SK-N-SH treated with all-trans-retinoic acid at 6 μM for 48 hours (cell line): ENCODE data around the gene ZNF813.
"Not testable (repeated sequence)": the region's sequence is repeated elsewhere in the genome, so short reads cannot be mapped to it uniquely, and the experiment has no call there.

Experiments
- ATAC-seq: fragments of 200-7000 bp; cut with Tn5 transposase; 3 replicates; pipeline ENCODE4 v1.9.1; 2020; ENCODE audit warnings: mild to moderate bottlenecking, moderate library complexity
- ARNTL ChIP-seq: fragments of 450-650 bp; formaldehyde crosslinking; IDR thresholded peaks from 2 replicates; pipeline ENCODE4 v1.5.0; 2020; ENCODE audit warnings: low read depth, mild to moderate bottlenecking, moderate library complexity, borderline replicate concordance
- BACH2 ChIP-seq: fragments of 250-450 bp; sonication (Bioruptor Pico); IDR thresholded peaks from 2 replicates; pipeline ENCODE4 v1.9.0; 2021; ENCODE audit warnings: mild to moderate bottlenecking, borderline replicate concordance
- CREB5 ChIP-seq: fragments of 250-450 bp; sonication (Bioruptor Pico); IDR thresholded peaks from 2 replicates; pipeline ENCODE4 v1.5.1; 2020; ENCODE audit warnings: low read depth, mild to moderate bottlenecking, moderate library complexity
- CSDC2 ChIP-seq: fragments of 250-450 bp; sonication (Bioruptor Pico); IDR thresholded peaks from 2 replicates; pipeline ENCODE4 v1.5.0; 2020; ENCODE audit warnings: mild to moderate bottlenecking, moderate library complexity
- CSRNP3 ChIP-seq: fragments of 250-450 bp; sonication (Bioruptor Pico); IDR thresholded peaks from 2 replicates; pipeline ENCODE4 v1.5.1; 2021; ENCODE audit warnings: mild to moderate bottlenecking, moderate library complexity
- ESRRG ChIP-seq: fragments of 250-450 bp; sonication (Bioruptor Pico); IDR thresholded peaks from 2 replicates; pipeline ENCODE4 v1.6.1; 2021; ENCODE audit warnings: mild to moderate bottlenecking
- ISL1 ChIP-seq: fragments of 250-450 bp; sonication (Bioruptor Pico); IDR thresholded peaks from 2 replicates; pipeline ENCODE4 v2.1.2; 2022; ENCODE audit warnings: mild to moderate bottlenecking, moderate library complexity
- OSR1 ChIP-seq: fragments of 250-450 bp; sonication (Bioruptor Pico); IDR thresholded peaks from 2 replicates; pipeline ENCODE4 v1.8.0; 2022; ENCODE audit warnings: moderate library complexity, mild to moderate bottlenecking, inconsistent platforms
- PATZ1 ChIP-seq: fragments of 250-450 bp; sonication (Bioruptor Pico); IDR thresholded peaks from 2 replicates; pipeline ENCODE4 v1.8.0; 2020; ENCODE audit warnings: mild to moderate bottlenecking, moderate library complexity, borderline replicate concordance
- POU6F1 ChIP-seq: fragments of 250-450 bp; sonication (Bioruptor Pico); IDR thresholded peaks from 2 replicates; pipeline ENCODE4 v1.8.0; 2021; ENCODE audit warnings: low read depth, mild to moderate bottlenecking, moderate library complexity, borderline replicate concordance
- PPARA ChIP-seq: fragments of 250-450 bp; sonication (Bioruptor Pico); IDR thresholded peaks from 2 replicates; pipeline ENCODE4 v1.5.0; 2020; ENCODE audit warnings: mild to moderate bottlenecking, borderline replicate concordance
- RARB ChIP-seq: fragments of 250-450 bp; sonication (Bioruptor Pico); IDR thresholded peaks from 2 replicates; pipeline ENCODE4 v1.8.0; 2021; ENCODE audit warnings: mild to moderate bottlenecking, moderate library complexity
- SNAI2 ChIP-seq: fragments of 250-450 bp; sonication (Bioruptor Pico); IDR thresholded peaks from 2 replicates; pipeline ENCODE4 v1.5.0; 2020; ENCODE audit warnings: mild to moderate bottlenecking, moderate library complexity
- TOX ChIP-seq: fragments of 250-450 bp; sonication (Bioruptor Pico); IDR thresholded peaks from 2 replicates; pipeline ENCODE4 v1.8.0; 2021; ENCODE audit warnings: mild to moderate bottlenecking, moderate library complexity, borderline replicate concordance
- TSHZ2 ChIP-seq: fragments of 250-450 bp; sonication (Bioruptor Pico); IDR thresholded peaks from 2 replicates; pipeline ENCODE4 v1.5.0; 2020; ENCODE audit warnings: mild to moderate bottlenecking, moderate library complexity
- ZC3H10 ChIP-seq: fragments of 250-450 bp; sonication (Bioruptor Pico); IDR thresholded peaks from 2 replicates; pipeline ENCODE4 v1.5.1; 2021; ENCODE audit warnings: mild to moderate bottlenecking, moderate library complexity
- ZFP3 ChIP-seq: fragments of 250-450 bp; sonication (Bioruptor Pico); IDR thresholded peaks from 2 replicates; pipeline ENCODE4 v1.5.0; 2020; ENCODE audit warnings: mild to moderate bottlenecking, moderate library complexity
- ZFP30 ChIP-seq: fragments of 450-650 bp; formaldehyde crosslinking; IDR thresholded peaks from 2 replicates; pipeline ENCODE4 v1.5.0; 2022; ENCODE audit warnings: mild to moderate bottlenecking, moderate library complexity
- ZNF70 ChIP-seq: fragments of 450-650 bp; formaldehyde crosslinking; IDR thresholded peaks from 2 replicates; pipeline ENCODE4 v1.5.0; 2020; ENCODE audit warnings: mild to moderate bottlenecking, moderate library complexity
- ZNF8 ChIP-seq: fragments of 450-650 bp; formaldehyde crosslinking; IDR thresholded peaks from 2 replicates; pipeline ENCODE4 v1.5.0; 2020; ENCODE audit warnings: mild to moderate bottlenecking, moderate library complexity

ZNF813 gene

GRCh38 chr19:53463263-53463662 is 4.3 kb upstream of the ZNF813 start:
- TF ChIP-seq BACH2 (CRISPR knock-in tag) = no peak
- no peak for TF ChIP-seq TSHZ2
- no peak for TF ChIP-seq OSR1 (CRISPR knock-in tag)
- TF ChIP-seq ARNTL (CRISPR knock-in tag) = no peak
- no peak for TF ChIP-seq CREB5 (CRISPR knock-in tag)
- TF ChIP-seq PPARA (CRISPR knock-in tag) = no peak
- no peak for TF ChIP-seq ZC3H10
- no peak for TF ChIP-seq ZNF8 (CRISPR knock-in tag)
- no peak for TF ChIP-seq ZNF70 (CRISPR knock-in tag)
- TF ChIP-seq TOX (CRISPR knock-in tag) = no peak
- TF ChIP-seq ZFP30 (CRISPR knock-in tag) = no peak
- no peak for TF ChIP-seq CSDC2 (CRISPR knock-in tag)
- TF ChIP-seq ESRRG (CRISPR knock-in tag) = no peak
- TF ChIP-seq ZFP3 (CRISPR knock-in tag) = no peak
- TF ChIP-seq CSRNP3 (CRISPR knock-in tag) = no peak
- ATAC-seq = no peak

GRCh38 chr19:53466726-53467484 is 628 bp upstream of the ZNF813 start:
- ATAC-seq = peak; percentile 51; the same call in 2 of the 3 replicates
- TF ChIP-seq CSDC2 (CRISPR knock-in tag) = no peak
- no peak for TF ChIP-seq ZFP3 (CRISPR knock-in tag)
- no peak for TF ChIP-seq ZFP30 (CRISPR knock-in tag)
- no peak for TF ChIP-seq ZNF8 (CRISPR knock-in tag)
- no peak for TF ChIP-seq ZC3H10
- no peak for TF ChIP-seq PATZ1 (CRISPR knock-in tag)
- no peak for TF ChIP-seq ESRRG (CRISPR knock-in tag)
- TF ChIP-seq CSRNP3 (CRISPR knock-in tag) = no peak
- no peak for TF ChIP-seq OSR1 (CRISPR knock-in tag)
- no peak for TF ChIP-seq ISL1
- TF ChIP-seq POU6F1 (CRISPR knock-in tag) = no peak
- TF ChIP-seq PPARA (CRISPR knock-in tag) = no peak
- no peak for TF ChIP-seq SNAI2 (CRISPR knock-in tag)
- TF ChIP-seq BACH2 (CRISPR knock-in tag) = no peak
- TF ChIP-seq RARB (CRISPR knock-in tag) = no peak

- ATAC-seq = not testable (repeated sequence)
Measured at GRCh38 chr19:53468628-53469027, 1.1 kb downstream of the ZNF813 start.
